Astrocyte (in vitro differentiated cells and primary cell): Measurements from ENCODE around the gene AP1B1.

Experiments
- EZH2 ChIP-seq: IDR thresholded peaks from 2 replicates; pipeline ENCODE4 v1.6.1; 2012; ENCODE audit warnings: mild to moderate bottlenecking, low read length, inconsistent platforms; ENCODE audit not compliant: insufficient read depth
- TF ChIP-seq, protein P1 (sequence below): IDR thresholded peaks from 2 replicates; pipeline ENCODE4 v1.5.1; 2011; ENCODE audit warnings: low read depth, mild to moderate bottlenecking, inconsistent platforms, low read length, moderate library complexity; ENCODE audit not compliant: insufficient read depth

DNA sequence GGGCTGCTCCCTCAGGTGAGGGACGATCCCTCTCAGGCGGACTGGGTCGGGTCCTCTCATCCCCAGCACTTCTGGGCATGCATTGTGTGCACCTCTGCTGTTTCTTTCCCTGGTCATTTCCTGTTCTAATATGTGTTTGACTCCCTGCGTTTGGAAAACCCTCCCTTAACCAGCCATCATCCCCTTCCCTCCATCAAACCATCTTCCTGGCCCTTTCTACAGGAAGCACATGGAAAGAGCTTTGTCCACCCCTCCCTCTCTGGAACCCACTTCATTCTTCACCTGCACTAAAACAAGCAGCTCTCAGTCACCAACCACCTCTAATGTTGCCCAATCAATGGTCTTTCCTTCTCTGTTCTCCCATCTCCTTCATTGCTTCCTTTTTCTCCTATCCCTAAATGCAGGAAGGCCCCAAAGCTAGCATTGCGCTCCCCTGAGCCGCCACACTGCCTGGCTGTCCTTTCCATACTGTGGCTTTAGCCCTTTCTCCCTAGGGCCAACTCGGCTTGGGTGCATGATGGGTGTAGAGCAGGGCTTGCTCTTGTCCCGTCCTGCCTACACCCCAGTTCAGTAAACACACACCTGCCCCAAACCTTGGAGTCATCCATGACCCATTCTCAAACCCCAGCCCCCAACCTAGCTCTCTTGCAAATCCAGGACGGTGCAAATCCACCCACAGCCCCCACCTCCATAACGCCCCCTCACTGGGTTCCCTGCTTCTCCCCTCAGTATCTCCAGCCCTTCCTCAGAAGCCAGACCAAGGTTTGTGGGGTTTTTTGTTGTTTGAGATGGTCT lies 87.4 kb downstream of the AP1B1 start:
- TF ChIP-seq, protein P1, sequence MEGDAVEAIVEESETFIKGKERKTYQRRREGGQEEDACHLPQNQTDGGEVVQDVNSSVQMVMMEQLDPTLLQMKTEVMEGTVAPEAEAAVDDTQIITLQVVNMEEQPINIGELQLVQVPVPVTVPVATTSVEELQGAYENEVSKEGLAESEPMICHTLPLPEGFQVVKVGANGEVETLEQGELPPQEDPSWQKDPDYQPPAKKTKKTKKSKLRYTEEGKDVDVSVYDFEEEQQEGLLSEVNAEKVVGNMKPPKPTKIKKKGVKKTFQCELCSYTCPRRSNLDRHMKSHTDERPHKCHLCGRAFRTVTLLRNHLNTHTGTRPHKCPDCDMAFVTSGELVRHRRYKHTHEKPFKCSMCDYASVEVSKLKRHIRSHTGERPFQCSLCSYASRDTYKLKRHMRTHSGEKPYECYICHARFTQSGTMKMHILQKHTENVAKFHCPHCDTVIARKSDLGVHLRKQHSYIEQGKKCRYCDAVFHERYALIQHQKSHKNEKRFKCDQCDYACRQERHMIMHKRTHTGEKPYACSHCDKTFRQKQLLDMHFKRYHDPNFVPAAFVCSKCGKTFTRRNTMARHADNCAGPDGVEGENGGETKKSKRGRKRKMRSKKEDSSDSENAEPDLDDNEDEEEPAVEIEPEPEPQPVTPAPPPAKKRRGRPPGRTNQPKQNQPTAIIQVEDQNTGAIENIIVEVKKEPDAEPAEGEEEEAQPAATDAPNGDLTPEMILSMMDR: no peak
- TF ChIP-seq EZH2: no peak
